ENCODE results near the gene PTCH2. TPM values are rescaled to one million over a fixed set of nuclear protein-coding genes. Genes with fewer than 3 reads are reported as not detected.

Gene PTCH2
- total and polyA plus RNA-seq, 2 donors from 2014 or later = 0.24 to 1.2 TPM

DNA sequence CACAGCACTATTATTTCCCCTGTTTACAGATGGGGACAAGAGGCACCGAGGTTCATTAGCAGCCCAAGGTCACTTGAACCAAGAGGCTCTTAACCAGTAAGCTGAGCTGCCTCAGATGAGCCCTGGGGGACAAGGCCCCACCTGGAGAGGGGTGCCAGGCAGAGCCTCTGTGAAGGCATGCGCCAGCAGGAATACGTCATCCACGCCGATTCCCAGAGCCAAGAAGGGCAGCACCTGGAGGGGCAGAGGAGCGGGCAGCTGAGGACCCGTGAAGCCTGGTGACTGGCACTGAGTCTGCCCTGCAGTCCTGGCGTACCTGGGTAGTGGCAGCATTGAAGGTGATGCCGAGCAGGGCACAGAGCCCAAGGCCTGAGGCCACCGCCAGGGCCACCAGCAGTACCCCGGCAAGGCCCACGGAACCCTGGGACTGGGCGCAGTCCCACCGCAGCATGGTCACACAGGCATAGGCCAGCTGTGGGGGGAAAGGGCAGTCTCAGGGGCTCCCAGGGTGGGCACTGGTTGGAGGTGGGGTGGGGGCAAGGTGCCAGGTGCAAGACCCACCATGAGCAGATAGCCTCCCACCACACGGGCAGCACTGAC lies 14.1 kb downstream of the PTCH2 start:
- no peak for FAIRE-seq
- Histone ChIP-seq H3K27me3 (ENCODE audit: control insufficient read depth, insufficient read depth, low read length) (no peaks in the 10 kb centered on the region), H3K36me3 (ENCODE audit: control insufficient read depth in 2 of 3, insufficient read depth in 3 of 3, low read length in 3 of 3) (no peaks in the 10 kb centered on the region), H3K9me3 (ENCODE audit: control insufficient read depth in 2 of 3, insufficient read depth in 1 of 3, low read length in 3 of 3) (no peaks in the 10 kb centered on the region), H3K27ac (ENCODE audit: low read depth in 2 of 2, low read length in 2 of 2) (no peak overlapping the region), H3K4me3 (ENCODE audit: low read length in 3 of 3) (no peak overlapping the region), H3K9ac (ENCODE audit: low read length in 3 of 3) (no peak overlapping the region), H3K4me1 (ENCODE audit: control insufficient read depth in 2 of 3, insufficient read depth in 2 of 3, low read depth in 1 of 3, low read length in 3 of 3) (no peaks in the 10 kb centered on the region)
- intact Hi-C loops (cut with DNase I) = no loop called here
- TF ChIP-seq, protein P1, sequence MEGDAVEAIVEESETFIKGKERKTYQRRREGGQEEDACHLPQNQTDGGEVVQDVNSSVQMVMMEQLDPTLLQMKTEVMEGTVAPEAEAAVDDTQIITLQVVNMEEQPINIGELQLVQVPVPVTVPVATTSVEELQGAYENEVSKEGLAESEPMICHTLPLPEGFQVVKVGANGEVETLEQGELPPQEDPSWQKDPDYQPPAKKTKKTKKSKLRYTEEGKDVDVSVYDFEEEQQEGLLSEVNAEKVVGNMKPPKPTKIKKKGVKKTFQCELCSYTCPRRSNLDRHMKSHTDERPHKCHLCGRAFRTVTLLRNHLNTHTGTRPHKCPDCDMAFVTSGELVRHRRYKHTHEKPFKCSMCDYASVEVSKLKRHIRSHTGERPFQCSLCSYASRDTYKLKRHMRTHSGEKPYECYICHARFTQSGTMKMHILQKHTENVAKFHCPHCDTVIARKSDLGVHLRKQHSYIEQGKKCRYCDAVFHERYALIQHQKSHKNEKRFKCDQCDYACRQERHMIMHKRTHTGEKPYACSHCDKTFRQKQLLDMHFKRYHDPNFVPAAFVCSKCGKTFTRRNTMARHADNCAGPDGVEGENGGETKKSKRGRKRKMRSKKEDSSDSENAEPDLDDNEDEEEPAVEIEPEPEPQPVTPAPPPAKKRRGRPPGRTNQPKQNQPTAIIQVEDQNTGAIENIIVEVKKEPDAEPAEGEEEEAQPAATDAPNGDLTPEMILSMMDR (IDR thresholded peaks at IDR 0.05; ENCODE audit: borderline replicate concordance, extremely low read depth, insufficient read depth) = no peak
- DNase-seq = peak in 1 of 5 donors; percentile 64

DNA sequence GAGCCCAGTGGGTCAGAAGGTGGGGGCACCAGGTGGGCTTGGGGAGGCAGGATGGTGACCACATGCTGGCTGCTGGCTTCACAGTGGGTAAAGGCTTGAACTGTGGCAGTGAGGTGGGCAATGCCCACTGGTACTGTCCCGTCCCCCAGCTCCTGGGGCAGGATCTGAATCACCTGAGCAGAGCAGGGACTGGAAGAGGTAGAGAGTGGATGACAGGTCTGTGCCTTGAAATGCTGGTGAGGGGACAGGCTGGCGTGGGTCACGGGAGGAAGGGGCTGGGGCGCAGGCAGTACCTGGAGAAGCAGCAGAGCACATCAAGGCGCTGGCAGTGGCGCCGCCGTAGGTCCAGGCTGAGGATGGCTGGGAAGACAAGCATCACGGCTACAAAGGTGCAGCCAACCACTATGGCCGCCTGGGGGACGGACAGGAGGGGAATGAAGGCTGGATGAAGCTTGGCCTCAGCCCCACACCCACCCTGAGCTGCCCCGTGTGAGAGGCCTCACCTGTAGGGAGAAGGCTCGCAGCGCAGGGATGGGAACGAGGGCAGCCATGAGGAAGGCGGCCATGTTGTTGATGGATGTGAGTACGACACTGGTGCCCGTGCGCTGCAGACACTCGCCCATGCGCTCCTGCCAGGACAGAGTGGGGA lies 14.9 kb downstream of the PTCH2 start:
- no peak overlapping the region for H3K27ac ChIP-seq (ENCODE audit: low read depth in 2 of 2, low read length in 2 of 2)
- no peaks in the 10 kb centered on the region for H3K4me1 ChIP-seq (ENCODE audit: control insufficient read depth in 2 of 3, insufficient read depth in 2 of 3, low read depth in 1 of 3, low read length in 3 of 3)
- no peak overlapping the region for H3K9ac ChIP-seq (ENCODE audit: low read length in 3 of 3)
- no peak overlapping the region for H3K4me3 ChIP-seq (ENCODE audit: low read length in 3 of 3)
- DNase-seq = no peak
- TF ChIP-seq, protein P1 (IDR thresholded peaks at IDR 0.05; ENCODE audit: borderline replicate concordance, extremely low read depth, insufficient read depth) = no peak
- H3K36me3 ChIP-seq (ENCODE audit: control insufficient read depth in 2 of 3, insufficient read depth in 3 of 3, low read length in 3 of 3) = no peaks in the 10 kb centered on the region
- no peak for FAIRE-seq
- no peaks in the 10 kb centered on the region for H3K9me3 ChIP-seq (ENCODE audit: control insufficient read depth in 2 of 3, insufficient read depth in 1 of 3, low read length in 3 of 3)
- no peaks in the 10 kb centered on the region for H3K27me3 ChIP-seq (ENCODE audit: control insufficient read depth, insufficient read depth, low read length)
- intact Hi-C loops (cut with DNase I) = no loop called here

DNA sequence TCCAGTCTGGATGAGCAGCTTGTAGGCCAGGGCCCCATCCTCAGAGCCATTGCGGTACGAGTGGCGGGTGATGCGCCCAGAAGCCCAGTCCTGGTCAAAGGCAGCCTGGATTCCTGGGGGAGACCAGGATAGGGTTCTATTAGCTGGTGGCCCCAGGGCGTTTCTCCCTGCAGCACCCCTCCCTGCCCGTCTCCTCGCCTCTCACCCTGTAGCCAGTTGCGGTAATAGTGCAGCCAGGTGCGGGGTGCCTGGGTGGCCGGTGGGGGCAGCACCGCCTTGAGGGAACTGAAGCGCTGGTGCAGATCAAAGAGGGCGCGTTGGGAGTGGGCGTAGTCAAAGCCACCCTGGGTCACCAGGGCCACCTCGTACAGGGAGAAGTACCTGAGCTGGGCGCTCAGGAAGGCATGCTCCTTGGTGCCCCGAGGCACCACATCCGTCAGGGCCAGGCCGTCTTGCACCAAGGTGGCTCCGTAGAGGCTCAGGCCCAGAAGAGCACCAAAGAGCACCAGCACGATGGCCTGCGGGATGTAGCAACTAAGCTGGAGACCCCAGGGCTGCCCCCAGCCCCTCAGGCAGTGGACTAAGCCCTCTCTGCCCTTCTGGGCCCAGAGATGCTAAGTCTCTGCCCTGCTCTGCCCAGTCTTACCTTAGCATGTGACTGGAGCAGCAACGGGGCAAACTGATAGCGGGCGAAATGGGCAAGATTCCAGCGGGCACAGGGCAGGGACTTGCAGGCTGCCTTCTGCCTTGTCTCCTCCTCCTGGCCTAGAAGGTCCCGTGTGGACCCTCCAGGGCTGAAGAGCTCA lies 15.7 kb downstream of the PTCH2 start:
- H3K4me1 ChIP-seq (ENCODE audit: control insufficient read depth in 2 of 3, insufficient read depth in 2 of 3, low read depth in 1 of 3, low read length in 3 of 3) = no peaks in the 10 kb centered on the region
- H3K27me3 ChIP-seq (ENCODE audit: control insufficient read depth, insufficient read depth, low read length) = no peaks in the 10 kb centered on the region
- no peaks in the 10 kb centered on the region for H3K9me3 ChIP-seq (ENCODE audit: control insufficient read depth in 2 of 3, insufficient read depth in 1 of 3, low read length in 3 of 3)
- DNase-seq = peak in 1 of 5 donors; percentile 71
- no peaks in the 10 kb centered on the region for H3K36me3 ChIP-seq (ENCODE audit: control insufficient read depth in 2 of 3, insufficient read depth in 3 of 3, low read length in 3 of 3)
- no peak overlapping the region for H3K9ac ChIP-seq (ENCODE audit: low read length in 3 of 3)
- intact Hi-C loops (cut with DNase I) = no loop called here
- no peak overlapping the region for H3K27ac ChIP-seq (ENCODE audit: low read depth in 2 of 2, low read length in 2 of 2)
- no peak for FAIRE-seq
- H3K4me3 ChIP-seq (ENCODE audit: low read length in 3 of 3) = no peak overlapping the region
- TF ChIP-seq, protein P1 (IDR thresholded peaks at IDR 0.05; ENCODE audit: borderline replicate concordance, extremely low read depth, insufficient read depth) = no peak

All from kidney (tissue), 14 donors.